ENCODE data around the gene CCPG1.

CCPG1 gene

DNA sequence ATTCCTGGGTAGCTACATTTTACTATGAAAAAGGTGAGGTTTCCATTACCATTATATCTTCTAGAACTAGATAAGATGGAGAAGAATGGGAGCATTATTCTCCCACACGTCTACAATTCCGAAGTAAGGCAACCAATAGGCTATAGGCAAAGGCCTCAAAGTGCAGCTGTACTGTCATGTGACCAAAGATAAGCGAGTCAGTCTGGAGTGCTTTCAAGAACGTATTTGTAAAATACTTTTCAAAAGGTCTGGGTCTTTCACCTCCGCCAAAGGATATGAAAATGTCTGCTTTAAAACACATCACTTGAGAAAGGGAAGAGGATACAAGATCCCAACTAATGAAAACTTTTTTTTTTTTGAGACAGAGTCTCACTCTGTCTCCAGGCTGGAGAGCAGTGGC is 9.9 kb downstream of the CCPG1 start:
- in situ Hi-C loops (cut with HindIII; ENCODE audit: low pct_ligation_motif_present, low pct_unique_long_range_greater_than_20kb, low sequenced_read_pairs): no loop called here
- DNase-seq: no peak

GRCh38 chr15:55394694-55395093 is 13.5 kb downstream of the CCPG1 start:
- in situ Hi-C loops (cut with HindIII; ENCODE audit: low pct_ligation_motif_present, low pct_unique_long_range_greater_than_20kb, low sequenced_read_pairs): no loop called here
- no peak for DNase-seq

- in situ Hi-C loops (cut with HindIII; ENCODE audit: low pct_ligation_motif_present, low pct_unique_long_range_greater_than_20kb, low sequenced_read_pairs): no loop called here
- DNase-seq: peak; percentile 12
These were observed 18.9 kb downstream of the CCPG1 start for GRCh38 chr15:55389264-55389607.

GRCh38 chr15:55387027-55387426 is 21.1 kb downstream of the CCPG1 start:
- in situ Hi-C loops (cut with HindIII; ENCODE audit: low pct_ligation_motif_present, low pct_unique_long_range_greater_than_20kb, low sequenced_read_pairs): no loop called here
- DNase-seq: no peak

- in situ Hi-C loops (cut with HindIII; ENCODE audit: low pct_ligation_motif_present, low pct_unique_long_range_greater_than_20kb, low sequenced_read_pairs): no loop called here
- DNase-seq: no peak
These were observed 24.5 kb downstream of the CCPG1 start for GRCh38 chr15:55383687-55384086.

GRCh38 chr15:55381595-55381994 is 26.6 kb downstream of the CCPG1 start:
- in situ Hi-C loops (cut with HindIII; ENCODE audit: low pct_ligation_motif_present, low pct_unique_long_range_greater_than_20kb, low sequenced_read_pairs): no loop called here

DNA sequence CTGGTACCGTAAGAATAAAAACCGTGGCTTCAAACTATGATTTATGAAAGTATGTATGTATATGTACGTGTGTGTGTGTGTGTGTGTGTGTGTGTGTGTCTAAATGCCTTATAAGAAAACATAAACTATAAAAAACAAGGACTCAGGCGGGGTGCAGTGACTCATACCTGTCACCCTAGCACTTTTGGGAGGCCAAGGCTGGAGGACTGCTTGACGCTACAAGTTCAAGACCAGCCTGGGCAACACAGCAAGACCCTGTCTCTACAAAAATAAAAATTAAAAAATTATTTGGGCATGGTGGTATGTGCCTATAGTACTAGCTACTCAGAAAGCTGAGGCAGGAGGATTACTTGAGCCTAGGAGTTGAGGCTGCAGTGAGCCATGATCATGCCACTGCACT is 29.1 kb downstream of the CCPG1 start:
- in situ Hi-C loops (cut with HindIII; ENCODE audit: low pct_ligation_motif_present, low pct_unique_long_range_greater_than_20kb, low sequenced_read_pairs): no loop called here
- DNase-seq: no peak

More at GRCh38 chr15:55381595-55381994, 26.6 kb downstream of the CCPG1 start:
- DNase-seq: no peak

GRCh38 chr15:55372701-55373440 is 35.3 kb downstream of the CCPG1 start:
- DNase-seq: no peak
- in situ Hi-C loops (cut with HindIII; ENCODE audit: low pct_ligation_motif_present, low pct_unique_long_range_greater_than_20kb, low sequenced_read_pairs): no loop called here

DNA sequence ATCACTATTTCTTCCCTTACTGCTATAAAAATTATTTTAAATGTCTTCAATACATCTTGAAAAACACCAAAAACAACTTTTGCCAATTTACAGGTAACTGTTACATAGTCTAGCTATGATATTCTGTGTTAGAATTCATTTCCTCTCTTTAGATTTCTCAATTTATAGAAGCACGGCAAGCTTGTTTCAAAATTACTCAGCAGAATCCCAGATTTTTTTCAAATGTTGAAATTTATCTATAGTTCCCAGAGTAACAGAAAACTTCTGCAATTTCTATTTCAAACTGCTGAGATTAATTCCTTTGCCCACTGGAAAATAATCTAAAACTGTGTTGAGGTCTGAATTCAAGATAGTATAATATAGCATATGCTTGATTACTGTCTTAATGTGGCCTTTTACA is 41.2 kb downstream of the CCPG1 start:
- in situ Hi-C loops (cut with HindIII; ENCODE audit: low pct_ligation_motif_present, low pct_unique_long_range_greater_than_20kb, low sequenced_read_pairs): no loop called here
- DNase-seq: no peak

- no peak for DNase-seq
- in situ Hi-C loops (cut with HindIII; ENCODE audit: low pct_ligation_motif_present, low pct_unique_long_range_greater_than_20kb, low sequenced_read_pairs): no loop called here
These were observed 45.5 kb downstream of the CCPG1 start for GRCh38 chr15:55362641-55363040.

- in situ Hi-C loops (cut with HindIII; ENCODE audit: low pct_ligation_motif_present, low pct_unique_long_range_greater_than_20kb, low sequenced_read_pairs): no loop called here
- DNase-seq: no peak
These were observed 47.1 kb downstream of the CCPG1 start for GRCh38 chr15:55361048-55361447.

DNA sequence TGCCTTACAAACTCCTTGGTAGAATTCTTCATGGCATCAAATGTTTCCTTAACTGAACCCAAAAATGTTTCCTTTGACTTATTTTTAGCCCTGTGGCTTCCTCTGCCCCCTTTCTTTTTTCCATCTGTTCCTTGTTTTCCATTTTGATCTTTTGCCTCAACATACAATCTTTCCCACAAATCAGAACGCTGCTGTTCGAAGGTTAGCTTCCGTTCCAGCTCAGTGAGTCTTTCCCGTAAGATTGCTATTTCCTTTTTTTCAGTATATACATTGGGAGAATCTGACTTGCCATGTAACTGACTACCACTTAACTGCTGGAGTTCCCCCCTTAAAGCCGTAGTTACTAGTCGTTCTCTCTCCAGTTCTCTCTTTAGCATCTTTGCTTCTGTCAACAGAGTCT is 47.9 kb downstream of the CCPG1 start:
- no peak for DNase-seq
- in situ Hi-C loops (cut with HindIII; ENCODE audit: low pct_ligation_motif_present, low pct_unique_long_range_greater_than_20kb, low sequenced_read_pairs): no loop called here

GRCh38 chr15:55358471-55358870 is 49.7 kb downstream of the CCPG1 start:
- DNase-seq: no peak
- in situ Hi-C loops (cut with HindIII; ENCODE audit: low pct_ligation_motif_present, low pct_unique_long_range_greater_than_20kb, low sequenced_read_pairs): no loop called here

DNA sequence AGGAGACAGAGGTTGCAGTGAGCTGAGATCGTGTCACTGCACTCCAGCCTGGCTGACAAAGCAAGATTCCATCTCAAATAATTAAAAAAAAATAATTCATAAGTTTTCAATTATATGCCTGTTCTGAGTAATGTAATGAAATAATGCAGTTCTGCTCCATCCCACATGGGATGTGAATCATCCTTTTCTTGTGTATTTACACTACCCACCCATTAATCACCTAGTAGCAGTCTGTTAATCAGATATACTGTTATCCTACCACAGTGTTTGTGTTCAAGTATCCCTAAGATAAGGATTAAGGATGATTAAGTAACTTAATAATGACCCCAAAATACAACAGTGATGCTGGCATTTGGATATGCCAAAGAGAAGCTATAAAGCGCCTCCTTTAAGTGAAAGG is 50.4 kb downstream of the CCPG1 start:
- no peak for DNase-seq
- in situ Hi-C loops (cut with HindIII; ENCODE audit: low pct_ligation_motif_present, low pct_unique_long_range_greater_than_20kb, low sequenced_read_pairs): no loop called here

DNA sequence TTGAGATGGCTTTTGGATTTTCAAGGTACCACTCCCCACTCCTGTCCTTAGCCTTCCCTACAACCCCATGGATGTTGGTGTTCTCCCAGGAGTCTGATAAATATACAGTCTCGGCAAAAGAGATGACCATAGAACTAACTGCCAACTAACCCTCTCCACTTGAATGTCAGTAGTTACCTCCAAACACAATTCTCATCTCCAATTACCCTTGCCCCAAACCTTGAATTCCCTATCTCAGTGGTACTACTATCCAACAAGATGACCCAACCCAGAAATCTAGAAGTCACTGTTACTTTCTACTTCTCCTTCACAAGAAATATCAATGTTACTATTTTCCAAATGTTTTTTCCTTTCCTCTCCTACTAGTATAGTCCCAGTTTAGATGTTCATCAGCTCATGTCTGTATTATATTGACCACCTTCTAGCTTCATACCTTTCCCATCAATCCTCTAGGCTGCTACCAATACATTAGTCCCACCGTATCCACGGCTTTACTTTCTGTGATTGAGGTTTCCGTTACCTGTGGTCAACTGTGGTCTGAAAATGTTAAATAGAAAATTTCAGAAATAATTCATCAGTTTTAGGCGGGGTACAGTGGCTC is 51.1 kb downstream of the CCPG1 start:
- DNase-seq: no peak
- in situ Hi-C loops (cut with HindIII; ENCODE audit: low pct_ligation_motif_present, low pct_unique_long_range_greater_than_20kb, low sequenced_read_pairs): no loop called here

DNA sequence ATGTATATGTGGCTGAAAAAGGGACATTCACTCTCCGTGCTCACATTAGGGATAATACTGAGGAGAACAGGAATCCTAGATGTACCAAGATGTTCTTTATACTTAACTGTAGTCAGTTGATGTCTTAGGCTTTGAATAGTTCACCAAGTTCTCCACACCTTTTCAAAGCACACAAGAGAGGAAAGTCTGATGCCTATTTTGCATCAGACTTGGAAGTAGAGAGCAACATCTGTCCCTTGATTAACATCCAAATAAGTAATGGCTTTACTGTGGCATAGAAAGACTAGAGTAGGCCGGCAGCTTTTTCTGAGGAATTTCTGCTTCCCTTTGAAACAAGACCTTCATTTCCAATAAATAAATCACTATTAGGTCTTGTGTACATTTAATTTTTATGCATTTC is 55.1 kb downstream of the CCPG1 start:
- no peak for DNase-seq

GRCh38 chr15:55349282-55349681 is 58.9 kb downstream of the CCPG1 start:
- DNase-seq: no peak

More for the DNA sequence above, 55.1 kb downstream of the CCPG1 start:
- in situ Hi-C loops (cut with HindIII; ENCODE audit: low pct_ligation_motif_present, low pct_unique_long_range_greater_than_20kb, low sequenced_read_pairs): no loop called here

DNA sequence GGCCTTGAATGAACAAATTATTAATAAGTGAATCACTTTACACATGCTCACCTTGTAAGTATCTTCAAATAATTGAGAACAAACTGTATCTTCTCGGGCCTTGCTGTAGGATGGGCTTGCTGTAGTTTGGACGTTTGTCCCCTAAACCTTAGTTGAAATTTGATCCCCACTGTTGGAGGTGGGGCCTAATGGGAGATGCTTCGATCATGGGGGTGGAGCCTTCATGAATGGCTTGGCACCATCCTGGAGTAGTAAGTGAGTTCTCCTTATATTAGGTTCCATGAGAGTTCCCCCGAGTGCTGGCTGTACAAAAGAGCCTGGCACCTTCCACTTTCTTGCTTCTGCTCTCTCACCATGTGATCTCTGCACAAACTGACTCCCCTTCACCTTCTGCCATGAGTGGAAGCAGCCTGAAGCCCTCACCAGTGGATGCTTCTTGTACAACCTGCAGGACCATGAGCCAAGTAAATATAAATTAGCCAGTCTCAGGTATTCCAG is 59.8 kb downstream of the CCPG1 start:
- in situ Hi-C loops (cut with HindIII; ENCODE audit: low pct_ligation_motif_present, low pct_unique_long_range_greater_than_20kb, low sequenced_read_pairs): no loop called here

More at GRCh38 chr15:55349282-55349681, 58.9 kb downstream of the CCPG1 start:
- in situ Hi-C loops (cut with HindIII; ENCODE audit: low pct_ligation_motif_present, low pct_unique_long_range_greater_than_20kb, low sequenced_read_pairs): no loop called here

GRCh38 chr15:55344206-55344605 is 64.0 kb downstream of the CCPG1 start:
- in situ Hi-C loops (cut with HindIII; ENCODE audit: low pct_ligation_motif_present, low pct_unique_long_range_greater_than_20kb, low sequenced_read_pairs): no loop called here
- no peak for DNase-seq

More for the DNA sequence above, 59.8 kb downstream of the CCPG1 start:
- DNase-seq: no peak

DNA sequence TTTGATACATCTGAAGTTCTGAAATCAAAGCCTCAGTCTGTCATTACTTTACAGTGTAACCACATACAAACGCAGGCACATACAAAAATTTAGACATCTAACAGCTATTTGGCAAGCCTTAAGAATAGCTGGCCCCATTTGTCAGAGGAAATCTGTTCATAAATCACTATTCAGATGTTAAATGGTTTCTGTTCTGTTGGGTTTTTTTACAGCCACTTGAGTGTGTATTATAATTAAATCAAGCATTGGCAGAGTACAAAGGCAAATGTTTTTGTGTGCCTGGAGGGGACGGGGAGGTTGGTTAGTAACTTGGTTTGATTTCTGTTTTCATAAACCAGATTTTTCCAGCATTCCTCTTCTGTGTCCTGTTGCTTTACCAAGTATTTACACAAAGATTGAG is 65.0 kb downstream of the CCPG1 start:
- in situ Hi-C loops (cut with HindIII; ENCODE audit: low pct_ligation_motif_present, low pct_unique_long_range_greater_than_20kb, low sequenced_read_pairs): no loop called here

More for the DNA sequence above, 65.0 kb downstream of the CCPG1 start:
- DNase-seq: no peak
